IPS DF 6.9 (cell line): Measurements from ENCODE around the gene FNDC1.
"Not testable (repeated sequence)": the region's sequence is repeated elsewhere in the genome, so short reads cannot be mapped to it uniquely, and the experiment has no call there.

ENCODE experiments used
- DNase-seq: peaks from one replicate; pipeline ENCODE4 v3.0.0-alpha.2; 2013; ENCODE audit warnings: low read depth, low spot score
- H3K27ac ChIP-seq: one replicate; pipeline ENCODE4 v1.5.1; 2013; ENCODE audit warnings: low read length, control low read depth
- H3K27me3 ChIP-seq: 2 replicates; pipeline ENCODE4 v1.6.1; 2013; ENCODE audit warnings: mild to moderate bottlenecking, low read length; ENCODE audit not compliant: control insufficient read depth, insufficient read depth
- H3K36me3 ChIP-seq: 2 replicates; pipeline ENCODE4 v1.6.1; 2013; ENCODE audit warnings: low read length; ENCODE audit not compliant: control insufficient read depth, insufficient read depth
- H3K4me1 ChIP-seq: 2 replicates; pipeline ENCODE4 v1.6.1; 2013; ENCODE audit warnings: low read length; ENCODE audit not compliant: control insufficient read depth, insufficient read depth
- H3K4me3 ChIP-seq: 2 replicates; pipeline ENCODE4 v1.5.1; 2013; ENCODE audit warnings: mild to moderate bottlenecking, low read length
- H3K9me3 ChIP-seq: 2 replicates; pipeline ENCODE4 v1.6.1; 2013; ENCODE audit warnings: low read length, inconsistent platforms; ENCODE audit not compliant: control insufficient read depth, insufficient read depth
- WGBS: extraction: QIAGEN DNeasy Blood & Tissue Kit; methylation state at CpG from one replicate; pipeline ENCODE4 v1.1.7; 2013; ENCODE audit warnings: mixed read lengths, missing lambda C conversion rate; ENCODE audit not compliant: insufficient read length, insufficient coverage; 5-methylcytosine and 5-hydroxymethylcytosine counted together

Gene FNDC1

DNA sequence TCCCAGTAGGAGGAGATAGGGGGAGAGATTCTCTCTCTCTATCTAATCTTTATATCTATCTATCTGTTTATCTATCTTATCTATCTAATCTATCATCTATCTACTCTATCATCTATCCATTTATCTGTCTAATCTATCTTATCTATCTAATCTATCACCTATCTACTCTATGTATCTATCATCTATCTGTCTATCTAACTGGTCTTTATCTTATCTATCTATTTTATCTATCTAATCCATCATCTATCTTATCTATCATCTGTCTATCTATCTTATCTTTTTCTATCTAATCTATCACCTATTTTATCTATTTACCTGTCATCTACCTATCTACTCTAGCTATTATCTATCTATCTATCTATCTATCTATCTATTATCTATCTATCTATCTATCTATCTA lies 109.4 kb downstream of the FNDC1 start:
- H3K36me3 ChIP-seq, result no peaks in the 10 kb centered on the region
- no peak overlapping the region for H3K4me3 ChIP-seq
- no peak overlapping the region for H3K27ac ChIP-seq
- DNase-seq, result no peak
- H3K9me3 ChIP-seq, result no peaks in the 10 kb centered on the region
- H3K4me1 ChIP-seq, result peaks cover 2% of the 10 kb centered on the region; the same call in 1 of the 2 replicates
- H3K27me3 ChIP-seq, result no peaks in the 10 kb centered on the region

DNA sequence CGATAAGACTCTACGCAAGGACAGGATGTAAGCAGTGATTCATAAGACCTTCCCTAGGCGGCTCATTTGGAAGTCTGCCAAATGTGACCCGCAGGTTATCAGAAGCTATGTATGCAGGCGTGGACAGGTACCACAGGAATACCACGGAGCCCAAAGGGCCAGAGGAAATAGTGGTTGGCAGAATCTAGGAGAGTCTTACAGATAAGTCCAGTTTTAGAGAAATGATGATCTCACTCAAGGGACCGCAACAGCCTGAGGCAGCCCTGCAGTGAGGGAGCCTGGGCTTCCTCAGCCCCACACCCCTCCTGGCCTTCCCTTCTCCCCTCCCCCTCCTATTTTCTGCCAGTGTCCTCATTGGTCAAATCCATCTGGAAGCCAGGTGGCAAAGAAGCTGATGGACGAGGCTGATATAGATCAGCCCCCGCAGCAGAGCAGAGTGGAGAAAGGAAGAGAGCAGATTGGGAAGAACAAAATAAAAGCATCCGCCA lies 110.6 kb downstream of the FNDC1 start:
- no peak for DNase-seq
- Histone ChIP-seq H3K9me3 (no peaks in the 10 kb centered on the region), H3K36me3 (no peaks in the 10 kb centered on the region), H3K27me3 (no peaks in the 10 kb centered on the region), H3K4me1 (peaks cover 2% of the 10 kb centered on the region; the same call in 1 of the 2 replicates), H3K4me3 (no peak overlapping the region), H3K27ac (no peak overlapping the region)
- no CpG with 5 or more reads among the region's 10 CpGs for WGBS

DNA sequence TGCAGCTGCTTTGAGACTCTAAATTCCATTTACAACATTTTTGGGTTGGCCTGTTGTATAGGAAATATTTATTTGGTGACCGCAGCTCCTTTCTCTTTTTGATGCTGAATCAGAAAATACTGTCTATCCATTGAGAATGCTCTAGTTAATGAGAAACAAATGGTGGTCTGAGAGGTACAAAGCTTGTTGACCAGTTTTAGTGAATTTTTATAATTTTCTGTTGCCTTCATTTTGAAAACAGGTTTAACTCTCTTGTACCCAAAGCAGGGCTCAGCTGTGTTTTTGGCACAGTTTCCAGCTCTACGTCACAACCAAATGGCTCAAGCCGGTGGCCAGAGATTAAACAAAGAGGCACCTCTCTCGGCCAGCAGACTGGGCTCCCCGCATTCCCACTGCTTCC lies 113.2 kb downstream of the FNDC1 start:
- Histone ChIP-seq H3K4me1 (peaks cover 2% of the 10 kb centered on the region; the same call in 1 of the 2 replicates), H3K27me3 (no peaks in the 10 kb centered on the region), H3K27ac (no peak overlapping the region), H3K4me3 (no peak overlapping the region), H3K36me3 (no peaks in the 10 kb centered on the region), H3K9me3 (no peaks in the 10 kb centered on the region)
- WGBS, result no CpG with 5 or more reads among the region's 5 CpGs
- no peak for DNase-seq

DNA sequence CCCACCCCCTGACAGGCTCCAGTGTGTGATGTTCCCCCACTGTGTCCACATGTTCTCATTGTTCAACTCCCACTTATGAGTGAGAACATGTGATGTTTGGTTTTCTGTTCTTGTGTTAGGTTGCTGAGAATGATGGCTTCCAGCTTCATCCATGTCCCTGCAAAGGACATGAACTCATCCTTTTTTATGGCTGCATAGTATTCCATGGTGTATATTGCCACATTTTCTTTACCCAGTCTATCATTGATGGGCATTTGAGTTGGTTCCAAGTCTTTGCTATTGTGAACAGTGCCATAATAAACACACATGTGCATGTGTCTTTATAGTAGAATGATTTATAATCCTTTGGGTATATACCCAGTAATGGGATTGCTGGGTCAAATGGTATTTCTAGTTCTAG lies 115.5 kb downstream of the FNDC1 start:
- not testable (repeated sequence) for H3K27me3 ChIP-seq

GRCh38 chr6:159298840-159299239 lies 129.6 kb downstream of the FNDC1 start:
- DNase-seq, result no peak
- WGBS, result no CpG with 5 or more reads among the region's 5 CpGs
- Histone ChIP-seq H3K9me3 (no peaks in the 10 kb centered on the region), H3K4me3 (no peak overlapping the region), H3K36me3 (no peaks in the 10 kb centered on the region), H3K27ac (no peak overlapping the region), H3K27me3 (no peaks in the 10 kb centered on the region), H3K4me1 (no peaks in the 10 kb centered on the region)

More for the DNA sequence above, 115.5 kb downstream of the FNDC1 start:
- not testable (repeated sequence) for DNase-seq, H3K4me1 ChIP-seq, H3K36me3 ChIP-seq, H3K9me3 ChIP-seq, H3K4me3 ChIP-seq, H3K27ac ChIP-seq

- Histone ChIP-seq H3K4me1 (no peaks in the 10 kb centered on the region), H3K36me3 (no peaks in the 10 kb centered on the region), H3K27ac (no peak overlapping the region), H3K4me3 (no peak overlapping the region; the same call in 1 of the 2 replicates), H3K9me3 (no peaks in the 10 kb centered on the region), H3K27me3 (no peaks in the 10 kb centered on the region)
- no peak for DNase-seq
- no CpG with 5 or more reads among the region's 2 CpGs for WGBS
These were observed 130.4 kb downstream of the FNDC1 start for GRCh38 chr6:159299566-159299965.

- Histone ChIP-seq H3K4me3 (no peak overlapping the region), H3K27me3 (no peaks in the 10 kb centered on the region), H3K9me3 (no peaks in the 10 kb centered on the region), H3K36me3 (no peaks in the 10 kb centered on the region), H3K4me1 (no peaks in the 10 kb centered on the region), H3K27ac (no peak overlapping the region)
- DNase-seq, result no peak
- no CpG with 5 or more reads among the region's 5 CpGs for WGBS
These were observed 132.1 kb downstream of the FNDC1 start for GRCh38 chr6:159301277-159301676.

DNA sequence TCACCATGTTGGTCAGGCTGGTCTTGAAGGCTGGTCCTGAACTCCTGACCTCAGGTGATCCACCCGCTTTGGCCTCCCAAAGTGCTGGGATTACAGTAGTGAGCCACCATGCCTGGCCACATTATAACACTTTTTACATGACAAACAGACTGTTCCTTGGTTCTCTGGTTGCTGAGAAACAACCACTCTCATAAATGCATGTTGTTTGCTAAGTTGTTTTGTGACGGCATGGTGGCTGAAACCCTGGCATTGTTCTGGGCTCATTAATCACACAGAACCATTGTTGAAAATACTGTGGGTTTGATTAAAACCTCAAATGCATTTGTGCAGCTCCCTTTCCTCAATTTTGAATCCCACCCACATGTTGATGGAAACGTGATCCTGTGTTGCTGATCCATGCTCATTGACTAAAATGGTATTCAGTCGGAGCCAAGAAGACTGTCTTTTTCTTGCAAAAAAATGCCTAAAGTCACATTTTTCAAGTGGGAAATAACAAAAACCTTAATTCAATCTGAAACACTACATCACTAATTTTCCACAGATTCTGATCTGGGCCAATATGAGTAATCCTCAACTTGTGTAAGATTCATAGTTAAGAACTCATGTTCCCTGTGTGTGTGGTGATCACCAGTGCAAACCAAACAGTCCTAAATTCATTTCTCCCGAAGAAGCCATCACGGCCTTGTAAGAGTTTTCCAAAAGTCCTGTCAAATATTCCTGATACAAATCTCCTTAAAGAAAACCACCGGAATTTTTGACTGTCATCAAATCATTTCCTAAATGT lies 132.8 kb downstream of the FNDC1 start:
- H3K4me1 ChIP-seq, result no peaks in the 10 kb centered on the region
- H3K9me3 ChIP-seq, result no peaks in the 10 kb centered on the region
- no CpG with 5 or more reads among the region's 7 CpGs for WGBS
- no peak overlapping the region for H3K27ac ChIP-seq
- no peaks in the 10 kb centered on the region for H3K27me3 ChIP-seq
- H3K36me3 ChIP-seq, result no peaks in the 10 kb centered on the region
- no peak overlapping the region for H3K4me3 ChIP-seq
- no peak for DNase-seq

- WGBS, result no CpG with 5 or more reads among the region's 5 CpGs
- Histone ChIP-seq H3K27me3 (no peaks in the 10 kb centered on the region), H3K4me1 (no peaks in the 10 kb centered on the region), H3K9me3 (no peaks in the 10 kb centered on the region), H3K36me3 (no peaks in the 10 kb centered on the region), H3K4me3 (no peak overlapping the region), H3K27ac (no peak overlapping the region)
- DNase-seq, result no peak
These were observed 133.4 kb downstream of the FNDC1 start for GRCh38 chr6:159302594-159302992.

GRCh38 chr6:159303159-159303558 lies 134.0 kb downstream of the FNDC1 start:
- DNase-seq, result no peak

DNA sequence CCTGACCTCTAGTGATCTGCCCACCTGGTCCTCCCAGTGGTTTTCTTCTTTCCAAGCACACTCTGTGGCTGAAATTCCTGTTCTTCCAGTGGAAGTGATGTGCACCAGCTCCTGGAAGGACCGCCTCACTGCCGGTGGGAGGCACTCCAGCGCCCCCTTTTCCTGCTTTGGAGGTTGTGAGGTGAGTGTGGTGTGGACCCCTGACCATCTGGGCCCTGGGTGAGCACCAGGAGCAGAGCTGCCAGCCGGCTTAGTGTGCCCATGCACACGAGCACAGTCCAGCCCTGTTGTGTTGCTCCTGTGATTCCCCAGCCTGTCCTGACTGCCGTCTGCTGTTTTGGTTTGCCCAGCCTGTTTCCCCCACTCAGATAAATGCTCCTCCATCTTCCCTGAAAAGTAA lies 134.6 kb downstream of the FNDC1 start:
- Histone ChIP-seq H3K36me3 (no peaks in the 10 kb centered on the region), H3K9me3 (no peaks in the 10 kb centered on the region), H3K4me1 (no peaks in the 10 kb centered on the region), H3K4me3 (no peak overlapping the region), H3K27me3 (no peaks in the 10 kb centered on the region), H3K27ac (no peak overlapping the region)
- WGBS, result no CpG with 5 or more reads among the region's 6 CpGs
- DNase-seq, result no peak

More at GRCh38 chr6:159303159-159303558, 134.0 kb downstream of the FNDC1 start:
- no CpG with 5 or more reads among the region's 2 CpGs for WGBS
- Histone ChIP-seq H3K27ac (no peak overlapping the region), H3K4me3 (no peak overlapping the region), H3K9me3 (no peaks in the 10 kb centered on the region), H3K27me3 (no peaks in the 10 kb centered on the region), H3K36me3 (no peaks in the 10 kb centered on the region), H3K4me1 (no peaks in the 10 kb centered on the region)
